HepG2 (cell line): ENCODE results near the gene GLRA3. TPM values are rescaled to one million over a fixed set of nuclear protein-coding genes. Genes with fewer than 3 reads are reported as not detected.

Source experiments
- ATAC-seq: fragments of 200-7000 bp; cut with Tn5 transposase; 3 replicates; pipeline ENCODE4 v1.9.1; 2020; ENCODE audit warnings: mild to moderate bottlenecking, moderate library complexity
- BruUV-seq: library from RNA; stranded (reverse); fragments of 400-500 nt; replicated peaks from 2 replicates; lab custom pipeline; 2021; lab: Mats Ljungman, UMichigan
- CTCF ChIA-PET: fragments of 300-600 bp; formaldehyde crosslinking; extraction: SDS; loops from one replicate; lab custom pipeline; 2021; ENCODE audit warnings: low total read pairs, inconsistent platforms, low intra/inter-chr PET ratio; lab: Yijun Ruan, JAX
- POLR2A ChIA-PET: fragments of 350-600 bp; sonication (Branson Sonifier 250); formaldehyde crosslinking; loops from one replicate; lab custom pipeline; 2020; ENCODE audit warnings: antibody characterized with exemption, inconsistent platforms; lab: Yijun Ruan, JAX
- DNase-seq: peaks from one replicate; pipeline ENCODE4 v3.0.0-alpha.2; 2015; ENCODE audit warnings: low spot score
- FAIRE-seq: peaks from 3 replicates; lab custom pipeline; 2011; peaks lifted over from hg19 to GRCh38; lab: Jason Lieb, UNC
- H2AFZ ChIP-seq: one replicate; pipeline ENCODE4 v1.6.1; 2011; ENCODE audit warnings: low read length, inconsistent platforms
- H3K27ac ChIP-seq: fragments of 300-600 bp; 3 replicates; pipeline ENCODE4 v1.8.0; 2011; ENCODE audit warnings: mixed run types, mild to moderate bottlenecking, mixed read lengths, low read length, inconsistent platforms; ENCODE audit not compliant: insufficient read depth; ENCODE audit errors: extremely low read length
- H3K27me3 ChIP-seq, 2 experiments: fragments of 200-600 bp in 1 of 2; 2 replicates in 1 of 2; 3 replicates in 1 of 2; pipeline versions ENCODE4 v1.6.0 to v1.8.0; 2011; ENCODE audit warnings: low read length in 2 of 2, mild to moderate bottlenecking in 2 of 2, moderate library complexity in 2 of 2, inconsistent platforms in 1 of 2; ENCODE audit not compliant: insufficient read depth in 2 of 2, control insufficient read depth in 1 of 2
- H3K36me3 ChIP-seq, 2 experiments: fragments of 200-600 bp in 1 of 2; replicated peaks in 1 of 2; 2 replicates in 1 of 2; 3 replicates in 1 of 2; pipeline versions ENCODE4 v1.5.1 to v1.8.0; 2011; ENCODE audit warnings: low read length in 2 of 2, inconsistent platforms in 1 of 2; ENCODE audit not compliant: insufficient read depth in 2 of 2, control insufficient read depth in 1 of 2
- H3K4me1 ChIP-seq: 2 replicates; pipeline ENCODE4 v1.5.1; 2012; ENCODE audit warnings: low read length, inconsistent platforms; ENCODE audit not compliant: insufficient read depth
- H3K4me2 ChIP-seq: 2 replicates; pipeline ENCODE4 v1.6.0; 2011; ENCODE audit warnings: low read depth, low read length, inconsistent platforms
- H3K4me3 ChIP-seq, 3 experiments: fragments of 200-600 bp in 1 of 3; sonication (generic), shearing (Covaris generic) in 1 of 3; replicated peaks in 1 of 3; 2 replicates each; pipeline ENCODE4 v1.5.1; 2011 to 2016; ENCODE audit warnings: low read length in 3 of 3, inconsistent platforms in 2 of 3, low read depth in 2 of 3, mild to moderate bottlenecking in 2 of 3, control low read depth in 1 of 3, mixed read lengths in 1 of 3; ENCODE audit not compliant: insufficient read depth in 1 of 3
- H3K79me2 ChIP-seq: one replicate; pipeline ENCODE4 v1.6.1; 2011; ENCODE audit warnings: low read length, inconsistent platforms; ENCODE audit not compliant: insufficient read depth
- H3K9ac ChIP-seq: 2 replicates; pipeline ENCODE4 v1.6.0; 2011; ENCODE audit warnings: mild to moderate bottlenecking, low read depth, low read length, inconsistent platforms; ENCODE audit not compliant: insufficient read depth
- H3K9me3 ChIP-seq: 2 replicates; pipeline ENCODE4 v1.5.1; 2012; ENCODE audit warnings: mild to moderate bottlenecking, low read length
- H4K20me1 ChIP-seq: 2 replicates; pipeline ENCODE4 v1.6.0; 2011; ENCODE audit warnings: inconsistent platforms, mild to moderate bottlenecking, low read length, moderate library complexity; ENCODE audit not compliant: insufficient read depth
- ATF7 ChIP-seq, 2 experiments: fragments of 450-650 bp in 1 of 2; sonication (generic) in 1 of 2; formaldehyde crosslinking in 1 of 2; IDR thresholded peaks; 2 replicates each; pipeline versions ENCODE4 v1.4.0 to v1.6.1; 2016 to 2020; ENCODE audit warnings: antibody characterized with exemption in 1 of 2, mild to moderate bottlenecking in 1 of 2, missing genetic modification reagents in 1 of 2
- CREB1 ChIP-seq, 2 experiments: fragments of 450-650 bp in 1 of 2; IDR thresholded peaks; 2 replicates each; pipeline ENCODE4 v1.6.1; 2016 to 2017; ENCODE audit warnings: control low read depth in 1 of 2, mild to moderate bottlenecking in 1 of 2, missing compliant biosample characterization in 1 of 2, missing genetic modification characterization in 1 of 2
- FOXJ3 ChIP-seq: sonication (generic); formaldehyde crosslinking; IDR thresholded peaks from 2 replicates; pipeline ENCODE4 v1.4.0; 2020; ENCODE audit warnings: missing genetic modification reagents, mild to moderate bottlenecking, borderline replicate concordance
- NONO ChIP-seq, 2 experiments: fragments of 450-650 bp in 1 of 2; sonication (generic) in 1 of 2; formaldehyde crosslinking in 1 of 2; IDR thresholded peaks in 1 of 2; conservative IDR thresholded peaks in 1 of 2; 2 replicates each; pipeline versions ENCODE4 v1.6.1 to v1.8.0; 2017 to 2022; ENCODE audit warnings: mild to moderate bottlenecking in 1 of 2, missing genetic modification reagents in 1 of 2, moderate library complexity in 1 of 2
- NR2C2 ChIP-seq: sonication (generic); formaldehyde crosslinking; IDR thresholded peaks from 2 replicates; pipeline ENCODE4 v1.4.0; 2020; ENCODE audit warnings: missing genetic modification reagents, mild to moderate bottlenecking, moderate library complexity, borderline replicate concordance
- ZFP36L2 ChIP-seq: sonication (generic); formaldehyde crosslinking; IDR thresholded peaks from 2 replicates; pipeline ENCODE4 v1.4.0; 2020; ENCODE audit warnings: missing genetic modification reagents
- ZFP82 ChIP-seq: sonication (generic); formaldehyde crosslinking; IDR thresholded peaks from 2 replicates; pipeline ENCODE4 v1.5.1; 2020; ENCODE audit warnings: mild to moderate bottlenecking, missing genetic modification reagents, borderline replicate concordance
- ZNF746 ChIP-seq: sonication (generic); formaldehyde crosslinking; IDR thresholded peaks from 2 replicates; pipeline ENCODE4 v1.8.0; 2022; ENCODE audit warnings: mild to moderate bottlenecking, missing genetic modification reagents
- WGBS: methylation state at CpG from one replicate; pipeline ENCODE4 v1.1.6; 2017; ENCODE audit warnings: low lambda C conversion rate; 5-methylcytosine and 5-hydroxymethylcytosine counted together
- in situ Hi-C: cut with HindIII; loops from 2 replicates; pipeline ENCODE4 v1.10.0; 2017; ENCODE audit warnings: low pct_unique_long_range_greater_than_20kb; ENCODE audit not compliant: extremely low pct_ligation_motif_present
- intact Hi-C: fragments of 100-400 bp; cut with micrococcal nuclease; formaldehyde crosslinking; loops from one replicate; pipeline ENCODE4 v1.10.0; 2022; ENCODE audit not compliant: unreplicated experiment
- polyA plus RNA-seq, 8 experiments: library from polyadenylated mRNA; depleted of rRNA in 3 of 8; stranded (reverse) in 7 of 8; unstranded in 1 of 8; fragments of >200 nt; fragmentation: Illumina TruSeq in 4 of 8; extraction: Trizol in 4 of 8; gene quantifications; 2 replicates each; pipeline versions ENCODE4 v1.2.1 to v1.2.3, GENCODE V29; 2011 to 2016; ENCODE audit warnings: low read depth in 4 of 8, missing spikeins in 1 of 8, mixed read lengths in 1 of 8; ENCODE audit not compliant: insufficient read depth in 1 of 8
- total RNA-seq, 5 experiments: library from RNA; depleted of rRNA; stranded (reverse); fragments of >200 nt; fragmentation: Illumina TruSeq; extraction: Trizol; gene quantifications; 2 replicates each; pipeline ENCODE4 v1.2.3, GENCODE V29; 2016; ENCODE audit warnings: low read depth in 1 of 5
- TF ChIP-seq, protein P1 (sequence below), 2 experiments: sonication (generic) in 1 of 2; formaldehyde crosslinking in 1 of 2; IDR thresholded peaks; 2 replicates each; pipeline versions ENCODE4 v1.4.0 to v1.6.1; 2016 to 2020; ENCODE audit warnings: borderline replicate concordance in 1 of 2, low read depth in 1 of 2, mild to moderate bottlenecking in 1 of 2, missing genetic modification reagents in 1 of 2

The GLRA3 gene
- total and polyA plus RNA-seq, 2 of the 13 experiments (the other 11 are each of a cell fraction or from before 2014, with no cell fraction given), result not detected

- no peak for TF ChIP-seq FOXJ3
- TF ChIP-seq, protein P1, sequence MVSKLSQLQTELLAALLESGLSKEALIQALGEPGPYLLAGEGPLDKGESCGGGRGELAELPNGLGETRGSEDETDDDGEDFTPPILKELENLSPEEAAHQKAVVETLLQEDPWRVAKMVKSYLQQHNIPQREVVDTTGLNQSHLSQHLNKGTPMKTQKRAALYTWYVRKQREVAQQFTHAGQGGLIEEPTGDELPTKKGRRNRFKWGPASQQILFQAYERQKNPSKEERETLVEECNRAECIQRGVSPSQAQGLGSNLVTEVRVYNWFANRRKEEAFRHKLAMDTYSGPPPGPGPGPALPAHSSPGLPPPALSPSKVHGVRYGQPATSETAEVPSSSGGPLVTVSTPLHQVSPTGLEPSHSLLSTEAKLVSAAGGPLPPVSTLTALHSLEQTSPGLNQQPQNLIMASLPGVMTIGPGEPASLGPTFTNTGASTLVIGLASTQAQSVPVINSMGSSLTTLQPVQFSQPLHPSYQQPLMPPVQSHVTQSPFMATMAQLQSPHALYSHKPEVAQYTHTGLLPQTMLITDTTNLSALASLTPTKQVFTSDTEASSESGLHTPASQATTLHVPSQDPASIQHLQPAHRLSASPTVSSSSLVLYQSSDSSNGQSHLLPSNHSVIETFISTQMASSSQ (IDR thresholded peaks at IDR 0.05; ENCODE audit: low read depth), result no peak
- TF ChIP-seq, protein P1 (CRISPR knock-in tag; IDR thresholded peaks at IDR 0.05; ENCODE audit: borderline replicate concordance), result no peak
- no peak for TF ChIP-seq CREB1 (IDR thresholded peaks at IDR 0.05)
- no peak for TF ChIP-seq CREB1 (CRISPR knock-in tag; IDR thresholded peaks at IDR 0.05)
- TF ChIP-seq NR2C2 (CRISPR knock-in tag), result no peak
- TF ChIP-seq ZFP82 (CRISPR knock-in tag), result no peak
- TF ChIP-seq ZFP36L2 (CRISPR knock-in tag), result no peak
These were observed 200.9 kb downstream of the GLRA3 start (continued) for GRCh38 chr4:174628191-174628590.

- ChIA-PET CTCF (no interaction called here), POLR2A (no interaction called here)
- no peak overlapping the region for H3K4me2 ChIP-seq
These were observed 201.6 kb downstream of the GLRA3 start for GRCh38 chr4:174627473-174627872.

More at GRCh38 chr4:174627473-174627872, 201.6 kb downstream of the GLRA3 start:
- no peaks in the 10 kb centered on the region for H3K4me1 ChIP-seq
- in situ Hi-C loops (loop anchor here (25.0 kb wide), 1 partner anchor 415 kb away; no protein-coding TSS in a partner anchor), intact Hi-C loops (loop anchor here (2.0 kb wide), 1 partner anchor 49 kb away; no protein-coding TSS in a partner anchor)
- no peak overlapping the region for H3K9ac ChIP-seq
- FAIRE-seq (no peak), DNase-seq (no peak), ATAC-seq (no peak)
- H3K9me3 ChIP-seq, result no peaks in the 10 kb centered on the region
- TF ChIP-seq ZNF746, result no peak
- TF ChIP-seq ATF7 (IDR thresholded peaks at IDR 0.05), result peak; percentile 52
- TF ChIP-seq ATF7 (CRISPR knock-in tag; IDR thresholded peaks at IDR 0.05), result no peak
- TF ChIP-seq CREB1 (IDR thresholded peaks at IDR 0.05), result peak; percentile 30; the same call in 1 of the 2 replicates
- no peak for TF ChIP-seq CREB1 (CRISPR knock-in tag; IDR thresholded peaks at IDR 0.05)
- no peak for TF ChIP-seq NONO (IDR thresholded peaks at IDR 0.05)
- no peak for TF ChIP-seq NONO (CRISPR knock-in tag; conservative IDR thresholded peaks at IDR 0.05)
- 8% methylated on average over 2 of the region's 2 CpGs for WGBS
- no peaks in the 10 kb centered on the region for H3K79me2 ChIP-seq
- no peak overlapping the region for H3K4me3 ChIP-seq
- no peaks in the 10 kb centered on the region for H3K27me3 ChIP-seq
- no peaks in the 10 kb centered on the region for H4K20me1 ChIP-seq
- H3K36me3 ChIP-seq, result no peaks in the 10 kb centered on the region
- no peak overlapping the region for H2AFZ ChIP-seq
- BruUV-seq, result no TSS peak
- no peak overlapping the region for H3K27ac ChIP-seq
